ENCODE results near the gene APOE.

APOE gene

DNA sequence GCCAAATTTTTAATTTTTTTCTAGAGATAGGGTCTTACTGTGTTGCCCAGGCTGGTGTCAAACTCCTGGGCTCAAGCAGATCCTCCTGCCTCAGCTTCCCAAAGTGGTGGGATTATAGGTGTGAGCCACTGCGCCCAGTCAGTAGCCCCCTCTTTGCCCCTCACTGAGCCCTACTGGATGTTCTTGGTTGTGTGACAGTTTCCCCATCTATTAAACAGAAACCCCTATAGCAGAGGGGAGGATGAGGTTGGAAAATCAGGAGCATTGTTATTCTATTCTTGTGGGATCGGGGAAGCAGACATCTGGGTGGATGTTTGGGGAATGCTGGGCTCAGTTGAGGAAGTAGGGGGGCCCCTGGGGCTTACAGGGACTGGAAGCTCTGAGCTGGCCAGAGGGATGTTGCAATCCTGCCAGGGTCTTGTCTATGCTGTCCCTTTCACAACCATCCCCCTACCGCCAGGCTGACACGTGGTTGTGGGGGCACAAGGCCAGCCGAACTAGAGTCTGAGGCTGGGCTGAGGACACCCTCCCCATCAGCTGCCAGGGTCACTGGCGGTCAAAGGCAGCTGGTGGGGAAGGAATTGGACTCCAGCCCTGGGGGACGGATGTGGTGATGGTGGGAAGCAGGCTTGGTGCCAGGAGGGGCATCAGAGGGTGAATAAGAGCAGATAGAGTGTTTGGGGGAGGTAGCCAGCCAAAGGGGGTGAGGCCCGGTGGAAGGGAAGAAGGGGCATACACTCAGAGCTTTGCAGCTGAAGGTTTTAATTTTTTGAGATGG lies 19.7 kb downstream of the APOE start:
- ATAC-seq = no peak
- no peak for TF ChIP-seq CSDC2 (CRISPR knock-in tag; IDR thresholded peaks at IDR 0.05)
- no peak for TF ChIP-seq ZNF565 (CRISPR knock-in tag; conservative IDR thresholded peaks at IDR 0.05; ENCODE audit: low read depth)
- no peak for TF ChIP-seq PPARA (CRISPR knock-in tag; IDR thresholded peaks at IDR 0.05; ENCODE audit: borderline replicate concordance)
- TF ChIP-seq TOX (CRISPR knock-in tag; IDR thresholded peaks at IDR 0.05; ENCODE audit: borderline replicate concordance) = no peak
- no peak for TF ChIP-seq SNAI2 (CRISPR knock-in tag; IDR thresholded peaks at IDR 0.05)
- no peak for TF ChIP-seq OSR1 (CRISPR knock-in tag; IDR thresholded peaks at IDR 0.05)
- TF ChIP-seq, protein P1, sequence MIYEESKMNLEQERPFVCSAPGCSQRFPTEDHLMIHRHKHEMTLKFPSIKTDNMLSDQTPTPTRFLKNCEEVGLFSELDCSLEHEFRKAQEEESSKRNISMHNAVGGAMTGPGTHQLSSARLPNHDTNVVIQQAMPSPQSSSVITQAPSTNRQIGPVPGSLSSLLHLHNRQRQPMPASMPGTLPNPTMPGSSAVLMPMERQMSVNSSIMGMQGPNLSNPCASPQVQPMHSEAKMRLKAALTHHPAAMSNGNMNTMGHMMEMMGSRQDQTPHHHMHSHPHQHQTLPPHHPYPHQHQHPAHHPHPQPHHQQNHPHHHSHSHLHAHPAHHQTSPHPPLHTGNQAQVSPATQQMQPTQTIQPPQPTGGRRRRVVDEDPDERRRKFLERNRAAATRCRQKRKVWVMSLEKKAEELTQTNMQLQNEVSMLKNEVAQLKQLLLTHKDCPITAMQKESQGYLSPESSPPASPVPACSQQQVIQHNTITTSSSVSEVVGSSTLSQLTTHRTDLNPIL (CRISPR knock-in tag; IDR thresholded peaks at IDR 0.05; ENCODE audit: low read depth) = no peak
- TF ChIP-seq, protein P2, sequence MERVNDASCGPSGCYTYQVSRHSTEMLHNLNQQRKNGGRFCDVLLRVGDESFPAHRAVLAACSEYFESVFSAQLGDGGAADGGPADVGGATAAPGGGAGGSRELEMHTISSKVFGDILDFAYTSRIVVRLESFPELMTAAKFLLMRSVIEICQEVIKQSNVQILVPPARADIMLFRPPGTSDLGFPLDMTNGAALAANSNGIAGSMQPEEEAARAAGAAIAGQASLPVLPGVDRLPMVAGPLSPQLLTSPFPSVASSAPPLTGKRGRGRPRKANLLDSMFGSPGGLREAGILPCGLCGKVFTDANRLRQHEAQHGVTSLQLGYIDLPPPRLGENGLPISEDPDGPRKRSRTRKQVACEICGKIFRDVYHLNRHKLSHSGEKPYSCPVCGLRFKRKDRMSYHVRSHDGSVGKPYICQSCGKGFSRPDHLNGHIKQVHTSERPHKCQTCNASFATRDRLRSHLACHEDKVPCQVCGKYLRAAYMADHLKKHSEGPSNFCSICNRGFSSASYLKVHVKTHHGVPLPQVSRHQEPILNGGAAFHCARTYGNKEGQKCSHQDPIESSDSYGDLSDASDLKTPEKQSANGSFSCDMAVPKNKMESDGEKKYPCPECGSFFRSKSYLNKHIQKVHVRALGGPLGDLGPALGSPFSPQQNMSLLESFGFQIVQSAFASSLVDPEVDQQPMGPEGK (CRISPR knock-in tag; IDR thresholded peaks at IDR 0.05; ENCODE audit: borderline replicate concordance) = no peak
- TF ChIP-seq ESRRG (CRISPR knock-in tag; IDR thresholded peaks at IDR 0.05) = no peak
- no peak for TF ChIP-seq GLIS3 (CRISPR knock-in tag; IDR thresholded peaks at IDR 0.05)
- no peak for TF ChIP-seq BACH2 (CRISPR knock-in tag; IDR thresholded peaks at IDR 0.05; ENCODE audit: borderline replicate concordance)
- no peak for TF ChIP-seq ZFP3 (CRISPR knock-in tag; IDR thresholded peaks at IDR 0.05)

DNA sequence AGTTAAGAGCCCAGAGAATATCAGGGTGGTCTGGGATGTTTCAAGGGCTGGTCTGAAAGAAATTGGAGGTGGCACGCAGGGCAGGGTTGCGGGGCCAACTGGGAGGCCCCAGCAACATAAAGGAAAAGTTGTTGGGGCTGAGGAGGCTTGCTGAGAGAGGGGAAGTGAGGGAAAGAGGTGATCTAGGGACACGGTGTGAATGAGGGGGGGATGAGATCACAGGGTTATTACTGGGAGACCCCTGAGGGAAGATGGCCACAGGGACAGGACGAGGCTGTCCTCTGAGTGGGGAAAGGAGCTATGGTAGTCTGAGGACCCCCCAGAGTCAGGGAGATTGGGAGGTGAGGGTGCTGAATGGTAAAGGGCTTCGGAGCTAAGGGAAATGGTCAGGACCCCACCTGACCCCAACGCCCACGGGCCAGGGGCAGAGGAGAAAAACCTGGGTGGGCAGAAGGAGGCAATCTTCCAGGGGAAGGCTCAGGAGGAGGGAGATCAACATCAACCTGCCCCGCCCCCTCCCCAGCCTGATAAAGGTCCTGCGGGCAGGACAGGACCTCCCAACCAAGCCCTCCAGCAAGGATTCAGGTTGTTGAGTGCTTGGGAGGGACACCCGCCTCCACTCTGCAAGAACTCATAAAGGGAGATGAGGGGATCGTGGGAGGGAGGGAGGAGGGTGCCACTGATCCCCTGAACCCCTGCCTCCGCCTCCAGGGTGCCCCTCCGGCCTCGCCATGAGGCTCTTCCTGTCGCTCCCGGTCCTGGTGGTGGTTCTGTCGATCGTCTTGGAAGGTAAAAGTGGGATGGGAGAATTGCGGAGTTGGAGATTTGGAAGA lies 20.9 kb downstream of the APOE start:
- peak; percentile 30 for ATAC-seq

DNA sequence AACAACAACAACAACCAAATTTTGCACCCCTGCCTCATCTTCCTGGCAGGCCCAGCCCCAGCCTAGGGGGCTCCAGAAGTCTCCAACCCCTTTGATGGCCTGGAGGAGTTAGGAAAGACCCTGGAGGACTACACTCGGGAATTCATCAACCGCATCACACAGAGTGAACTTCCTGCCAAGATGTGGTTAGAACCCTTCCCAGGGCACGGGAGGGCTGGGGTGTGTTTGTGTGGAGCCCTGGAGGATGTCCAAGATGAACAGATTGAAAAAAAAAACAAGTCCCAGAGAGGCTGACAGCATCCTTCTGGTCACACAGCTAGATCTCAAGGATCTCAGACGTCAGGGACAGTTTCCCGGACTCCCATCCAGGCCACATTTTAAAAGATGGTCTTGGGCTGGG lies 22.1 kb downstream of the APOE start:
- no peak for ATAC-seq
- no peak for TF ChIP-seq ESRRG (CRISPR knock-in tag; IDR thresholded peaks at IDR 0.05)
- TF ChIP-seq TOX (CRISPR knock-in tag; IDR thresholded peaks at IDR 0.05; ENCODE audit: borderline replicate concordance) = no peak
- TF ChIP-seq, protein P3, sequence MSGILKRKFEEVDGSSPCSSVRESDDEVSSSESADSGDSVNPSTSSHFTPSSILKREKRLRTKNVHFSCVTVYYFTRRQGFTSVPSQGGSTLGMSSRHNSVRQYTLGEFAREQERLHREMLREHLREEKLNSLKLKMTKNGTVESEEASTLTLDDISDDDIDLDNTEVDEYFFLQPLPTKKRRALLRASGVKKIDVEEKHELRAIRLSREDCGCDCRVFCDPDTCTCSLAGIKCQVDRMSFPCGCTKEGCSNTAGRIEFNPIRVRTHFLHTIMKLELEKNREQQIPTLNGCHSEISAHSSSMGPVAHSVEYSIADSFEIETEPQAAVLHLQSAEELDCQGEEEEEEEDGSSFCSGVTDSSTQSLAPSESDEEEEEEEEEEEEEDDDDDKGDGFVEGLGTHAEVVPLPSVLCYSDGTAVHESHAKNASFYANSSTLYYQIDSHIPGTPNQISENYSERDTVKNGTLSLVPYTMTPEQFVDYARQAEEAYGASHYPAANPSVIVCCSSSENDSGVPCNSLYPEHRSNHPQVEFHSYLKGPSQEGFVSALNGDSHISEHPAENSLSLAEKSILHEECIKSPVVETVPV (CRISPR knock-in tag; IDR thresholded peaks at IDR 0.05) = no peak
- no peak for TF ChIP-seq ZFP30 (CRISPR knock-in tag; IDR thresholded peaks at IDR 0.05)
- TF ChIP-seq CSDC2 (CRISPR knock-in tag; IDR thresholded peaks at IDR 0.05) = no peak
- no peak for TF ChIP-seq ZFP3 (CRISPR knock-in tag; IDR thresholded peaks at IDR 0.05)
- no peak for TF ChIP-seq ARNTL (CRISPR knock-in tag; IDR thresholded peaks at IDR 0.05; ENCODE audit: borderline replicate concordance, low read depth)
- TF ChIP-seq ZNF8 (CRISPR knock-in tag; IDR thresholded peaks at IDR 0.05) = no peak
- no peak for TF ChIP-seq ISL1 (CRISPR knock-in tag; IDR thresholded peaks at IDR 0.05)
- TF ChIP-seq OSR1 (CRISPR knock-in tag; IDR thresholded peaks at IDR 0.05) = no peak
- no peak for TF ChIP-seq GLIS3 (CRISPR knock-in tag; IDR thresholded peaks at IDR 0.05)
- TF ChIP-seq, protein P4, sequence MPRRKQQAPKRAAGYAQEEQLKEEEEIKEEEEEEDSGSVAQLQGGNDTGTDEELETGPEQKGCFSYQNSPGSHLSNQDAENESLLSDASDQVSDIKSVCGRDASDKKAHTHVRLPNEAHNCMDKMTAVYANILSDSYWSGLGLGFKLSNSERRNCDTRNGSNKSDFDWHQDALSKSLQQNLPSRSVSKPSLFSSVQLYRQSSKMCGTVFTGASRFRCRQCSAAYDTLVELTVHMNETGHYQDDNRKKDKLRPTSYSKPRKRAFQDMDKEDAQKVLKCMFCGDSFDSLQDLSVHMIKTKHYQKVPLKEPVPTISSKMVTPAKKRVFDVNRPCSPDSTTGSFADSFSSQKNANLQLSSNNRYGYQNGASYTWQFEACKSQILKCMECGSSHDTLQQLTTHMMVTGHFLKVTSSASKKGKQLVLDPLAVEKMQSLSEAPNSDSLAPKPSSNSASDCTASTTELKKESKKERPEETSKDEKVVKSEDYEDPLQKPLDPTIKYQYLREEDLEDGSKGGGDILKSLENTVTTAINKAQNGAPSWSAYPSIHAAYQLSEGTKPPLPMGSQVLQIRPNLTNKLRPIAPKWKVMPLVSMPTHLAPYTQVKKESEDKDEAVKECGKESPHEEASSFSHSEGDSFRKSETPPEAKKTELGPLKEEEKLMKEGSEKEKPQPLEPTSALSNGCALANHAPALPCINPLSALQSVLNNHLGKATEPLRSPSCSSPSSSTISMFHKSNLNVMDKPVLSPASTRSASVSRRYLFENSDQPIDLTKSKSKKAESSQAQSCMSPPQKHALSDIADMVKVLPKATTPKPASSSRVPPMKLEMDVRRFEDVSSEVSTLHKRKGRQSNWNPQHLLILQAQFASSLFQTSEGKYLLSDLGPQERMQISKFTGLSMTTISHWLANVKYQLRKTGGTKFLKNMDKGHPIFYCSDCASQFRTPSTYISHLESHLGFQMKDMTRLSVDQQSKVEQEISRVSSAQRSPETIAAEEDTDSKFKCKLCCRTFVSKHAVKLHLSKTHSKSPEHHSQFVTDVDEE (CRISPR knock-in tag; IDR thresholded peaks at IDR 0.05) = no peak
- TF ChIP-seq RARB (CRISPR knock-in tag; IDR thresholded peaks at IDR 0.05) = no peak

DNA sequence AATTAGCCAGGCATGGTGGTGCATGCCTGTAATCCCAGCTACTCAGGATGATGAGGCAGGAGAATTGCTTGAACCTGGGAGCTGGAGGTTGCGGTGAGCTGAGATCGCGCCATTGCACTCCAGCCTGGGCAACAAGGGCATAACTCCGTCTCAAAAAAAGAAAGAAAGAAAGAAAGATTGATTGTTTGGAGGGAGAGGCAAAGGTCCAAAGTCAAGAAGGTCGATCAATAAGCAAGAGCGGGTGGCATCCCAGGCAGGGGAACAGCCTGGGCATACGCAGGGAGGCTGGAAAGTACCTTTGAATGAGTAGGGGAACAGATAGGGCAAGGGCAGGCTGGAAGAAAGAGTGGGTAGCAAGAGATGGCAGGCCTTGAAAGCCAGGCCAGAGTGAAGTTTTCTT lies 24.5 kb downstream of the APOE start:
- no peak for ATAC-seq
- TF ChIP-seq ZNF70 (CRISPR knock-in tag; IDR thresholded peaks at IDR 0.05) (no peak), ZFP3 (CRISPR knock-in tag; IDR thresholded peaks at IDR 0.05) (no peak), ARNTL (CRISPR knock-in tag; IDR thresholded peaks at IDR 0.05; ENCODE audit: borderline replicate concordance, low read depth) (no peak), ISL1 (CRISPR knock-in tag; IDR thresholded peaks at IDR 0.05) (no peak), ZNF565 (CRISPR knock-in tag; conservative IDR thresholded peaks at IDR 0.05; ENCODE audit: low read depth) (no peak), TCF4 (CRISPR knock-in tag; IDR thresholded peaks at IDR 0.05; ENCODE audit: borderline replicate concordance) (no peak)
- TF ChIP-seq, protein P4 (CRISPR knock-in tag; IDR thresholded peaks at IDR 0.05) = no peak
- TF ChIP-seq, protein P1 (CRISPR knock-in tag; IDR thresholded peaks at IDR 0.05; ENCODE audit: low read depth) = no peak
